Neuronal stem cell (in vitro differentiated cells): ENCODE measurements around the gene U2AF1.
"Not testable (repeated sequence)": the region's sequence is repeated elsewhere in the genome, so short reads cannot be mapped to it uniquely, and the experiment has no call there.

Source experiments
- DNase-seq: peaks from one replicate; pipeline ENCODE4 v3.0.0-alpha.2; 2013; ENCODE audit warnings: low spot score
- H2AFZ ChIP-seq: one replicate; pipeline ENCODE4 v1.6.1; 2013; ENCODE audit warnings: mild to moderate bottlenecking, low read length, inconsistent platforms
- H2AK5ac ChIP-seq: 2 replicates; pipeline ENCODE4 v1.6.1; 2013; ENCODE audit warnings: low read depth, mild to moderate bottlenecking, inconsistent platforms, low read length, moderate library complexity, mixed read lengths
- H2BK120ac ChIP-seq: 2 replicates; pipeline ENCODE4 v1.6.1; 2013; ENCODE audit warnings: low read depth, mild to moderate bottlenecking, inconsistent platforms, low read length, moderate library complexity, mixed read lengths
- H2BK12ac ChIP-seq: one replicate; pipeline ENCODE4 v1.6.1; 2013; ENCODE audit warnings: low read length, inconsistent platforms
- H2BK15ac ChIP-seq: 2 replicates; pipeline ENCODE4 v1.6.1; 2013; ENCODE audit warnings: mild to moderate bottlenecking, low read length, inconsistent platforms, mixed read lengths
- H2BK5ac ChIP-seq: one replicate; pipeline ENCODE4 v1.6.1; 2013; ENCODE audit warnings: inconsistent platforms, mild to moderate bottlenecking, low read length, moderate library complexity
- H3K14ac ChIP-seq: one replicate; pipeline ENCODE4 v1.6.1; 2013; ENCODE audit warnings: low read length, inconsistent platforms
- H3K18ac ChIP-seq: 2 replicates; pipeline ENCODE4 v1.6.1; 2013; ENCODE audit warnings: low read length, inconsistent platforms
- H3K23ac ChIP-seq: 2 replicates; pipeline ENCODE4 v1.6.1; 2013; ENCODE audit warnings: low read depth, mild to moderate bottlenecking, mixed read lengths, low read length, inconsistent platforms; ENCODE audit not compliant: poor library complexity
- H3K27ac ChIP-seq: replicated peaks from 3 replicates; pipeline ENCODE4 v1.5.1; 2013; ENCODE audit warnings: low read length, inconsistent platforms
- H3K27me3 ChIP-seq, 3 experiments: 2 replicates each; pipeline ENCODE4 v1.6.1; 2013; ENCODE audit warnings: low read length in 3 of 3, mild to moderate bottlenecking in 2 of 3, inconsistent platforms in 1 of 3, low read depth in 1 of 3, mixed read lengths in 1 of 3, moderate library complexity in 1 of 3; ENCODE audit not compliant: control insufficient read depth in 3 of 3, insufficient read depth in 3 of 3
- H3K36me3 ChIP-seq, 2 donors: replicated peaks in 1 of 2; 2 replicates each; pipeline ENCODE4 v1.6.1; 2013; ENCODE audit warnings: low read length in 2 of 2; ENCODE audit not compliant: control insufficient read depth in 2 of 2, insufficient read depth in 2 of 2
- H3K4ac ChIP-seq: 2 replicates; pipeline ENCODE4 v1.6.1; 2013; ENCODE audit warnings: inconsistent platforms, mild to moderate bottlenecking, low read length, moderate library complexity
- H3K4me1 ChIP-seq, 2 donors: 1 replicate in 1 of 2; 2 replicates in 1 of 2; pipeline ENCODE4 v1.6.1; 2013; ENCODE audit warnings: low read length in 2 of 2, low read depth in 1 of 2; ENCODE audit not compliant: control insufficient read depth in 2 of 2, insufficient read depth in 1 of 2
- H3K4me2 ChIP-seq: one replicate; pipeline ENCODE4 v1.6.1; 2013; ENCODE audit warnings: mild to moderate bottlenecking, low read length, inconsistent platforms; ENCODE audit not compliant: insufficient read depth, poor library complexity, severe bottlenecking
- H3K4me3 ChIP-seq, 2 donors: 2 replicates each; pipeline ENCODE4 v1.5.1; 2013; ENCODE audit warnings: low read length in 2 of 2, mild to moderate bottlenecking in 2 of 2, inconsistent platforms in 1 of 2, moderate library complexity in 1 of 2
- H3K79me1 ChIP-seq: one replicate; pipeline ENCODE4 v1.6.1; 2013; ENCODE audit warnings: low read depth, mild to moderate bottlenecking, inconsistent platforms, low read length, moderate library complexity
- H3K9ac ChIP-seq: one replicate; pipeline ENCODE4 v1.6.1; 2013; ENCODE audit warnings: mild to moderate bottlenecking, low read depth, low read length, inconsistent platforms; ENCODE audit not compliant: poor library complexity
- H3K9me3 ChIP-seq, 2 donors: replicated peaks in 1 of 2; 2 replicates each; pipeline versions ENCODE3 to v1.6.1; 2013; ENCODE audit warnings: low read length in 2 of 2, mild to moderate bottlenecking in 2 of 2, inconsistent platforms in 1 of 2, low read depth in 1 of 2, mixed read lengths in 1 of 2, moderate library complexity in 1 of 2; ENCODE audit not compliant: control insufficient read depth in 2 of 2, insufficient read depth in 1 of 2
- H4K8ac ChIP-seq: one replicate; pipeline ENCODE4 v1.6.1; 2013; ENCODE audit warnings: low read depth, mild to moderate bottlenecking, inconsistent platforms, low read length, moderate library complexity
- H4K91ac ChIP-seq: one replicate; pipeline ENCODE4 v1.6.1; 2013; ENCODE audit warnings: low read length, low read depth, mild to moderate bottlenecking, inconsistent platforms; ENCODE audit not compliant: poor library complexity
- WGBS, 2 donors: extraction: QIAGEN DNeasy Blood & Tissue Kit; methylation state at CpG; one replicate each; pipeline ENCODE4 v1.1.7; 2013; ENCODE audit warnings: missing lambda C conversion rate in 2 of 2, mixed read lengths in 1 of 2; ENCODE audit not compliant: insufficient read length in 2 of 2, insufficient replicate concordance in 1 of 2; ENCODE audit errors: extremely low coverage in 2 of 2; 5-methylcytosine and 5-hydroxymethylcytosine counted together

The U2AF1 gene

DNA sequence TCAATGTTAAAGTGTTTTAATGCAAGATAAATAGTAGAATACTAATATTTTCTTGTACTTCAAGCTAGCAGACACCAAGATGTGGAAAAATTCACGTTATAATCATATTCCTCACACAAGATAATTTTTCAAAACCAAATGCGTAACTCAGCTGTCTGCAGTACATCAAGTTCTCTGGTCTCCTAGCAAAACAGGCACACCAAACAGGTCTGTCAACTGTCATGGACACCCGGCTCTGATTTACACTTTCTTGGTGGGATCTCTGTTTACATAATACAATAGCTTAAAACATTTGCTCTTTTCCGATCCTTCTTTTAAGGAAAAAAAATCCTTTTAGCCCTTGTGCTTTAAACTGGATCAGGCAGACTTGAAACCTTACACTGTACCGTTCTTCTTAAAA lies 5.7 kb downstream of the U2AF1 start:
- not testable (repeated sequence) for H2AFZ ChIP-seq, H3K9me3 ChIP-seq, H3K27ac ChIP-seq, H2BK5ac ChIP-seq, H2BK120ac ChIP-seq, H3K27me3 ChIP-seq, H3K4me3 ChIP-seq, H4K91ac ChIP-seq, H3K23ac ChIP-seq, H3K14ac ChIP-seq, H3K4ac ChIP-seq, H3K9ac ChIP-seq, H2AK5ac ChIP-seq, H4K8ac ChIP-seq, H3K18ac ChIP-seq, H3K4me1 ChIP-seq, H2BK15ac ChIP-seq, H3K36me3 ChIP-seq, DNase-seq, H2BK12ac ChIP-seq, H3K4me2 ChIP-seq, H3K79me1 ChIP-seq
- no CpG with 5 or more reads among the region's 5 CpGs for WGBS, 2 donors

DNA sequence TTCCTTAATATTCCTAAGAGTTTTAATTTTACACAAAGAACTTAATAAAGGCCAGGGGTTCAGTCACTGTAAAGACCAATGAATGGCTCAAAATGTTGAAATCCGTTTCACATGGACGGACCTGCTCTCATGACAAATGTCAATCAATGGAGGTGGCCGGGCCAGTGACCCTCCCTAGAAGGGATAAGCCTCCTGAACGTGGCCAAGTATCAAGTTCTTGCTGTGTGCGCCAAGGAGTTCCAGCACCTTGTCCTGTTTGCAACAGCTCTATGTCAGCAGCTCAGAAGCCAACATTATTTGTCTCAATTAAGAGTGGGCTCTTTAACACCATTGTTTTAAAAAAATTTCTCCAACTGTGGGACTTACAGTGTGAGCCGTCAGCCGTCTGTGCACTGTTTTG lies 6.4 kb downstream of the U2AF1 start:
- WGBS, 2 donors: no CpG with 5 or more reads among the region's 7 CpGs
- not testable (repeated sequence) for H3K9me3 ChIP-seq, H2AK5ac ChIP-seq

DNA sequence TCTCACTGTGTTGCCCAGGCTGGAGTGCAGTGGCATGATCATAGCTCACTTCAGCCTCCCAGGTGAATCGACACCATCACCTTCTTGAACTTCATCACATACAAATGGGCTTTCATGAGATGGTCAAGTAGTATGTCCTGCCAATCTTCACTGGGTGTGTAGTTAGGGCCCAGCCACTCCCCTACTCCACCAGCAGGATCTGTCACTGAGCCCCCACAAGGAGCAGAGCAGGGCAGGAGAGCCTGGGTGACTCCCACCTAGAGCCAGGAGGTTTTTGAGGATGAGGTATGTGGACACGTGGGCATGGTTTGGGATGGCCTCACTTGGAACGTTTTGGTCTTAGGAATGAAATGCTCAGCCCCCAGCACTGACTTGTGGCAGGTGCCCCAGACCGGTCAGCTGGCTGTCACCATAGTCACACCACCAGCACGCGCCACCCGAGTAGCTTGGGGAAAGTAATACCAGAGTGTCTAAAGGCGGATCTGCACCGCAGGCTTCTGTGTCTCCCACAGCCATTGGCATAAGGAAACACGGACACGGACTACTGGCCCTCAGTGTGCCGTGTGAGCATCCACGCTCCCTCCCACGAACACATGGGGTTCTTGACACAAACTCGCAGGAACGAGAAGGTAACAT lies 15.3 kb downstream of the U2AF1 start:
- not testable (repeated sequence) for H3K4me1 ChIP-seq, H3K18ac ChIP-seq, H4K91ac ChIP-seq, H2BK120ac ChIP-seq, H4K8ac ChIP-seq, H2BK15ac ChIP-seq, H2AFZ ChIP-seq, H3K4me3 ChIP-seq, H2BK12ac ChIP-seq, H3K27me3 ChIP-seq, H3K79me1 ChIP-seq, H3K4me2 ChIP-seq, H2BK5ac ChIP-seq, H3K9ac ChIP-seq, H3K27ac ChIP-seq, H3K14ac ChIP-seq, H3K9me3 ChIP-seq, H2AK5ac ChIP-seq, H3K36me3 ChIP-seq, H3K4ac ChIP-seq, H3K23ac ChIP-seq, DNase-seq
- WGBS, 2 donors: no CpG with 5 or more reads among the region's 16 CpGs

More for the DNA sequence above, 6.4 kb downstream of the U2AF1 start:
- H3K14ac ChIP-seq, H3K27ac ChIP-seq, H3K9ac ChIP-seq, H2BK12ac ChIP-seq, H3K4ac ChIP-seq, H2BK5ac ChIP-seq, DNase-seq, H3K23ac ChIP-seq, H3K4me3 ChIP-seq, H2AFZ ChIP-seq, H2BK15ac ChIP-seq, H3K4me1 ChIP-seq, H4K8ac ChIP-seq, H3K27me3 ChIP-seq, H3K36me3 ChIP-seq, H2BK120ac ChIP-seq, H3K79me1 ChIP-seq, H4K91ac ChIP-seq, H3K18ac ChIP-seq, H3K4me2 ChIP-seq: not testable (repeated sequence)

DNA sequence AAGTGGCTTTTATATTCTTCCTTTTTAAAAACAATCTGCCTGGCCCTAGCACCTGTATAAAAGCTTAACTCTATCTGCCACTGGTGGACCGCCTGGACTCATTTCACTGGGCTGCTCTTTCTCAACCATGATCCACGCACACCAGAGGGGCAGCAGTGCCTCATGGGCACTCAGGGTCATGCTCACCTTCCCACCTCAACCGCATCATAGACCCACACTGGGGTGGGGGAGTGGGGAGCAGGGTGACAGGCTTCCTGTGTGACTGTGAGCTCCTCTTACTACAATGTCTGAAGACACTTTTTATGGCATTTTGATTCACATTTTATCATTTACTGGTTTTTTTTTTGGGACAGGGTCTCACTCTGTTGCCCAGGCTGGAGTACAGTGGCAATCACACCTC lies 16.4 kb downstream of the U2AF1 start:
- not testable (repeated sequence) for H3K27ac ChIP-seq, H4K8ac ChIP-seq, H3K4me2 ChIP-seq, H3K4me3 ChIP-seq, H2AFZ ChIP-seq, H3K18ac ChIP-seq, H3K4ac ChIP-seq, H3K9me3 ChIP-seq, H3K23ac ChIP-seq, H3K27me3 ChIP-seq, H2AK5ac ChIP-seq, H3K79me1 ChIP-seq, H3K36me3 ChIP-seq, H2BK5ac ChIP-seq, H3K4me1 ChIP-seq, DNase-seq, H3K14ac ChIP-seq, H3K9ac ChIP-seq, H4K91ac ChIP-seq, H2BK15ac ChIP-seq, H2BK12ac ChIP-seq, H2BK120ac ChIP-seq
- no CpG with 5 or more reads among the region's 3 CpGs for WGBS, 2 donors
